GM19468 (cell line): ENCODE data around the gene RNF207.

ENCODE experiments used
- ATAC-seq: cut with Tn5 transposase; IDR thresholded peaks from one replicate; pipeline ENCODE4 v1.9.1; 2021; ENCODE audit warnings: mild to moderate bottlenecking, moderate library complexity, moderate number of reproducible peaks; ENCODE audit not compliant: unreplicated experiment; ENCODE audit errors: extremely low read depth

Gene RNF207

DNA sequence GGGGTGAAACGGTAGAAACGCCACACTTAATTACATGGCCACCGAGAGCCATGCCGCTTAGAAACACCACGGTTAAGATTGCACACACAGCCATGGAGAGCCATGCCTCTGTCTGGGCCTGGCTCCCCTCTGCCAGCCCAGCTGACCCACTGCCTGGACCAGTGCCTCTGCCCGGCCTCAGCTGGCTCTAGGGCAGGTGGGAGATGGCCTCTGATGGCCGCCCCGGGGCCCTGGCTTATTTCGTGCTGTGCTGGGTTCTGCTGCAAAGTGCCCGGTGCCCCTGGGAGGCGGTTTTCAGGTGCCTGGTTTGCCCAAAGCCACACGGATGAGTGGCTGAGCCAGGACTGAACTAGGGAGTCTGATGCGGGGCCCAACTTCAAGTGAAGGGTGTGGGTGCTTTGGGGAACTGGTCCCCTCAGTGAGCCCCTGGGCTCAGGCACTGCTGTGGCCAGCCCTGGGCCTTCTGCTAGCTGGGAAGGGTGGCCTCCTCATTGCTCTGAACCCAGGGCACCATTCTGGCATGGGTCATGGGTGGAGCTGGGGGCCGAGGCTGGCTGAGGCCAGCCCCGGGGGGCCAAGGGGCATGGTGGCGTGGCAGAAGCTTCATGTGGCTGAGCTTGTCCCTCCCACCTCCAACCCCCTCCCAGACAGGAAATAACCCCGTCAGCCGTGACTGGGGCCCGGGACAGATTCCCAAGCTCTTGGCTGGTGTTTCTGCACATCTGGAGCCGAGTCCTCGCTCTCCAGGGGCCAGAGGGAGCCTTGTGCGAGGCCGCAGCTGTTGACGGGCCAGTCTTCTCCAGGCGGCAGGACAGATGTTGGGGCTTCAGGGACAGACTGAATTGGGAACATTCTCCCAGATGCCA, 56.9 kb downstream of the RNF207 start:
- no peak for ATAC-seq

DNA sequence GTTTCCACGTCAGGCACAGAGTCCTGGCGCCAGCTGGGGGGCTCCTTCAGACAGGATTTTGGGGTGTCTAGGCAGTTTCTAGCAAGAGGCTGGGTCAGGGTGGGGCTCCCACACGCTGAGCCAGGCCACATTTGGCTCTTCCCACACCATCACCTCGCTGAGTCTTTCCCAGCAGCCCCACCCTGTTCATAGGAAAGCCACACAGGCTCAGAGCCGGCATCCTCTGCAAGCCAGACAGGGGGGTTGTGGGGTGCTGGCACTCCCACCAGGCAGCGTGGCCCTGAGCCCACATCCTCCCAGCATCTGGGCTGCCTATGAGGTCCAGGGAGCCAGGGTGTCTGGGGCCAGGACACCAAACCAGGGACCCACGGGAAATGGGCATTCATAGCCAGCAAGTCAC, 57.8 kb downstream of the RNF207 start:
- ATAC-seq: no peak

DNA sequence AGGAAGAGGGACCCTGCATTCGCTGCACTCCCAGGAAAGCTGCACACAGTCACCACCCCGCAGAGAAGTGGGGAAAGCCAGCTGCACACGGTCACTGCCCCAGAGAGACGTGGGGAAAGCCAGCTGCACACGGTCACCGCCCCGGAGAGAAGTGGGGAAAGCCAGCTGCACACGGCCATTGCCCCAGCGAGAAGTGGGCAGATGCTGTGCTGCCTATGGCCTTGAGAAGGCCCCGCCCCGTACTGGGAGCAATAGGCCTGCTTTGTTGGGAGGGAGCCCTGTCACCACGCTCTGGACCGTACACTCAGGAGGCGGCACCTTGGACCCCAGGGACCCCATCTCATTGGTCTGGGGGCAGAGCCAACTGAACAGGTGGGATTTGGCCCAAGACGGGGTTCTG, 59.2 kb downstream of the RNF207 start:
- no peak for ATAC-seq

DNA sequence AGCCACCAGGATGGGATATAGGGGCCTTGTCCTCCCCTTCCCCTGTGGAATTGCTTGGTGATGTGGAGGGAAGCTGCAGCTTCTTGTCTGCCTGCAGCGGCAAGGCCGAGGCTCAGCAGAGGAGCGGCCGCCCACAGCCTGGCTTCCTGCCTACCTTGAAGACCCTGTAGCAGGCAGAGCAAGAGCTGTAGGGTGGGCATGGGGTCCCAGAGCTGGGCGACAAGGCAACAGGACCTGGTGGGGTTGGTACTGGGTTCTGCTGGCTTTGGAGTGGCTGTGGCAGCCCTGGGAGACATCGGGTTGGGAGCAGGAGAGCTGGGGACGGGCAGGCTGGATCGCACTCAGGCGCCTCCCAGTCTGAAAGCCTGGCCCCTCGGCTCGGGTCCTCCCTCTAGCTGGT, 60.7 kb downstream of the RNF207 start:
- no peak for ATAC-seq

DNA sequence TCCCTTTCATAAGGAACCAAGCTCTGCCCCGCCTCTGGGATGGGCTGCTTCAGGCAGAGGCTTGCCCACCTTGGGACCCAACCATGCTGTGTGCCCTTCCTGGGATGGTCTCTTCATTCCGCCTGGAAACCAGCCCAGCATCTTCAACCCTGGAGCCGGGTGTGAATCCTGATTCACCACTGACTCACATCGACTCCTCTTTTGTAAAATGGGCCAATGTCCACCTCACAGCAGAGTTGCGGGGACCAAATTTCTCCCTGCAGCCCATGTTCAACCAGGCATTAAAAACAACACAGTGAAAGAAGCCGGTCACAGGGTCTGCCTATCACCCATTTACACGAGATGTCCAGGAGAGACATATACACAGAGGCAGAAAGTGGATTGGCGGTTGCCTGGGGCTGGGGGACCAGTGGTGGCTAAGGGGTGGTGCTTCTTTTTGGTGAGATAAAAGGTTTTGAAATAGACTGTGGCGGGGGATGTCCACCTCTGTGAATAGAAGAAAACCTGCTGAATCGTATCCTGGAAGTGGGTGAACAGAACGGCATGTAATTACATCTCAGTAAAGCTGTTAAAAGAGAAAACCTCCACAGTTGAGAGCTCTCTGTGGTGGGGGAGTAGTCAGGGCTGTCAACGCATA, 61.9 kb downstream of the RNF207 start:
- ATAC-seq: no peak

DNA sequence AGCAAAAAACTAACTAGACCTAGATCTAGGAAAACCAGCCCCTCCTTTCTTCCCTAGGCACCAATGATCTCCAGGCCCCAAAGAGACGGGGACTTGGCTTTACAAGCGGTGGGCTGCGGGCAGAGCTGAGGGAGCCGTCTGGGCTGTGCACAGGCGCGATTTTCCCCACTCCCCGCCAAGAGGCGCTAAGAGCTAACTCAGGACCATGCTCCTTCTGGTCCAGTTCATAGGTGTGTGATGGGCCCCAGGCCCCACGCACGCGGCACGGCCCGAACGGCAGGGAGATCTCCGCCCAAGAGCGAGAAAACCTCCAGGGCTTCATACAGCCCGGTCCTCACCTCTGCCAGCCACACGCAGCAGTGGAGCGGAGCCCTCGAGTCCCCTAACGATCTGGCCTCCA, 62.5 kb downstream of the RNF207 start:
- ATAC-seq: no peak

DNA sequence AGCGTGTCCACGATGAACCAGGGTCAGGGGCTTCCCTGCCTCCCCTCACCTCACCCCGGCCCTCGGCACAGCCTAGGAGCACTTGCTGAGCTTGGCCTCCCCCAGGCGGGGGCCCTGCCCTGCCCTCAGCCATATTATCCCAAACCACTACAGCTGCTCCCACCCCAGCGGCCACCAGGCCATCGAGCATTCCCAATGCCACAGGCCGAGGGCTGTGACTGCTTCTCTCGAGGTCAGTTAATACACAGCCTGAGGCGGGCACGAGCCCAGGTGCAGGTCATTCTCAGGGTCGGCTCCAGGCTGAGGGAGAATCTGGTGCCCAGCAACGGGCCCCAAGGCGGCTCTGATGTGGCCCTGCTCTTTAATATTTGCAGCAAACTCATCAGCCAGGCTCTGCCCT, 63.4 kb downstream of the RNF207 start:
- ATAC-seq: no peak

DNA sequence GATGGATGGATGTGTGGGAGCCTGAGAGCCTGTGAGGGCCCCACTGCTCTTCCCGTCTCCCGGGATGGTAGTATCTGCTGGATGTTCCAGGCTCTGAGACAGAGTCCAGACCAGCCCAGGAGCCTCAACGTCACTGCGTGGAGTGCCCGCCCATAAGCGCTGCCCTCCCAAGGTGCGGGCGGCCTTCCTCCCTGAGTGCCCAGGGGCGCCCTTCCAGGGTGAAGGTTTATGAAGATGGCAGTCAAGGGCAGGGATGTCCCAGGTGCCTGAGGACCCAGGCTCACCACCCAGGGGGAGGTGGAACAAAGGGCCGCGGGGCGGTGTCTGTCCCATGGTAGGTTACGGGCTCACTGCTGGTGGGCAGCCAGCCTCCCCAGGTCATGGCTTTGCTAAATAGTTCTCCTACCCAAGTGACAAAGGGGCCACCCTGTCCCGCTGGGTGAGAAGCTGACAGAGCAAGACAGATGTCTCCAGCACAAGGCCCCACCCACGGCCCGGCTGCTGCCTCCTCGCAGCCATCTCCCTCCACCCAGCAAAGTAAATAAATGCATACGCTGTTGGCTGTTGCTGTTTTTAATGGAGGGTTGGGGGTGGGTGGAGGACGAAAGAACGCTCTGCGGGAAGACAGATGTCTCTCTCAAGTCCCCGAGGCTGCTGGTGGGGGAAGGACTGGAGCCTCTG, 63.9 kb downstream of the RNF207 start:
- no peak for ATAC-seq

DNA sequence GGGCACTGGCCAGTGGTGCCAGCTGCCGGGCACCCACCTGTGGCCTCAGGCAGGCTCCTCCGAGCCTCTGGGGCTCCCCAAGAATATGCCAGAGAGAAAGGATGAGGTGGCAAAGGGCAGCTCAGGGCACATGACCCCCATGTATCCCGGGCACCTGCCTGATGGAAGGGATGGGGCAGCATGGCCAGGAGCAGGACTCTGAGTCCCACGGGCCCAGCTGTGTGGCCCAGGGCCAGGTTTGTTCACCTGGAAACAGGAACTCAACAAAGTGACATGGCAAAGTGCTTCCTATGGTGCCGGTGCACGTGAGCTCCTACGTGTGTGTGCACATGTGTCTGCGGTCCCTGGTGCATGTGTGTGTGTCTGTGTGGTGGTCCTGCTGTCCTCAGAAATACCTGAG, 64.5 kb downstream of the RNF207 start:
- no peak for ATAC-seq
